Left ventricle myocardium inferior (tissue), 1 donor: ENCODE data around the gene MVP. TPM values are rescaled to one million over a fixed set of nuclear protein-coding genes. Genes with fewer than 3 reads are reported as not detected.
"Not testable (repeated sequence)": the region's sequence is repeated elsewhere in the genome, so short reads cannot be mapped to it uniquely, and the experiment has no call there.

Source experiments
- DNase-seq: peaks from one replicate; pipeline ENCODE4 v3.0.0-alpha.2; 2020
- H3K27ac ChIP-seq: fragments of 200-600 bp; replicated peaks from 2 replicates; pipeline ENCODE4 v1.8.0; 2021
- H3K27me3 ChIP-seq: fragments of 200-600 bp; 2 replicates; pipeline ENCODE4 v1.8.0; 2021; ENCODE audit warnings: low read depth
- H3K36me3 ChIP-seq: fragments of 200-600 bp; 2 replicates; pipeline ENCODE4 v1.8.0; 2021
- H3K4me1 ChIP-seq: fragments of 200-600 bp; 2 replicates; pipeline ENCODE4 v1.8.0; 2021
- H3K4me3 ChIP-seq: fragments of 200-600 bp; 2 replicates; pipeline ENCODE4 v1.8.0; 2021; ENCODE audit warnings: mild to moderate bottlenecking, moderate library complexity
- H3K9me3 ChIP-seq: fragments of 200-600 bp; replicated peaks from 2 replicates; pipeline ENCODE4 v1.8.0; 2021
- CTCF ChIP-seq: fragments of 200-600 bp; IDR thresholded peaks from 2 replicates; pipeline ENCODE4 v1.8.0; 2021; ENCODE audit warnings: antibody characterized with exemption, mild to moderate bottlenecking, borderline replicate concordance
- intact Hi-C: fragments of 100-400 bp; cut with micrococcal nuclease; formaldehyde crosslinking; loops from one replicate; pipeline ENCODE4 v1.11.0; 2022
- long read RNA-seq: library from polyadenylated mRNA; unstranded; transcript quantifications from one replicate; pipeline ENCODE4 v2.0.0, GENCODE V29; 2021
- total RNA-seq: library from RNA; stranded (reverse); fragmentation: NEBNext Ultra II Directional; extraction: Animal tissue kit (Norgen Biotek cat#: 25700); gene quantifications from one replicate; pipeline ENCODE4 v1.2.1, GENCODE V29; 2021
- donor health status: DM: no; HTN: yes; CAD: no; lungs with severe emphysema.

MVP gene
- 38.6 TPM for total RNA-seq
- long read RNA-seq, transcript MVP-202 (15 exons, 2,925 nt), result minor isoform, 15 of 113 reads
- long read RNA-seq, transcript MVP-201 (15 exons, 2,870 nt), result major isoform, 54 of 113 reads
- long read RNA-seq, partial matches to known transcripts, result 33 of 113 reads
- long read RNA-seq, other reads (novel, unspliced or antisense), result 11 of 113 reads

GRCh38 chr16:29820271-29820701, at the start of gene MVP:
Gene MVP, plus strand, starts transcription at chr16:29820462. Its CDS starts 10,088 bp downstream, at chr16:29830550.
- Histone ChIP-seq H3K9me3 (no peaks in the 10 kb centered on the region), H3K27me3 (no peaks in the 10 kb centered on the region), H3K4me3 (peak within 1 kb of the TSS; percentile 81), H3K4me1 (peaks cover 87% of the 10 kb centered on the region), H3K27ac (peak within 1 kb of the TSS; percentile 87), H3K36me3 (peaks cover 22% of the 10 kb centered on the region)
- intact Hi-C loops, result no loop called here
- peak; percentile 67 for DNase-seq
- TF ChIP-seq CTCF, result no peak

GRCh38 chr16:29772330-29772729, 47.9 kb upstream of the MVP start:
- H3K27me3 ChIP-seq, H3K4me3 ChIP-seq, DNase-seq, H3K9me3 ChIP-seq, H3K36me3 ChIP-seq, H3K27ac ChIP-seq, H3K4me1 ChIP-seq, intact Hi-C loops: not testable (repeated sequence)

DNA sequence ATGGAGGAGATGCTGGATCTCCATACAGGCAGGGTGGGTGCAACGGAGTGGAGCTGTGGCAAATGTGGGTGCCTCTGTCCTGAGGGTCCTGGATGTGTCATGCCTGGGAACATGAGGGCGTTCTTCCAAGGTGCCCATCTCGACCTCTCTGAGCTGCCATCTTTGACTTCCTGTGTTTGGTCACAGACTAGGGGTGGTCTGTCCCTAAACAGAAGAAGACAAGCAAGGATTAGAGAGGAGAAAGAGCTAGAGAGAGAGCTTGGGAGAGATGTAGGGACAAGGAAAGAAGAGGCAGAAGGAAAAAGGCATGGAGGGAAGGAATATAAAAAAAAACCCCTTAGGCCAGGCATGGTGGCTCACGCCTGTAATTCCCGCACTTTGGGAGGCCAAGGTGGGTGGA, 45.5 kb upstream of the MVP start:
- no peak for TF ChIP-seq CTCF
- no peaks in the 10 kb centered on the region for H3K9me3 ChIP-seq
- no peaks in the 10 kb centered on the region for H3K36me3 ChIP-seq
- H3K27me3 ChIP-seq, result peaks cover 22% of the 10 kb centered on the region
- no peak overlapping the region for H3K27ac ChIP-seq
- no peak for DNase-seq
- intact Hi-C loops, result no loop called here
- no peaks in the 10 kb centered on the region for H3K4me1 ChIP-seq
- no peak overlapping the region for H3K4me3 ChIP-seq

- no peak overlapping the region for H3K4me3 ChIP-seq
- H3K27me3 ChIP-seq, result peaks cover 28% of the 10 kb centered on the region
- H3K9me3 ChIP-seq, result no peaks in the 10 kb centered on the region
- no peaks in the 10 kb centered on the region for H3K4me1 ChIP-seq
- H3K36me3 ChIP-seq, result no peaks in the 10 kb centered on the region
- H3K27ac ChIP-seq, result no peak overlapping the region
- intact Hi-C loops, result no loop called here
- no peak for TF ChIP-seq CTCF
- no peak for DNase-seq
These were observed 44.4 kb upstream of the MVP start for GRCh38 chr16:29775742-29776408.

GRCh38 chr16:29777576-29778350, 42.5 kb upstream of the MVP start, which contains the start of gene ZG16:
Gene ZG16, plus strand, starts transcription at chr16:29778256. Its CDS starts 1,011 bp downstream, at chr16:29779267.
- no peak for DNase-seq
- Histone ChIP-seq H3K27ac (no peak within 1 kb of the TSS), H3K4me3 (no peak within 1 kb of the TSS), H3K27me3 (peaks cover 28% of the 10 kb centered on the region), H3K36me3 (no peaks in the 10 kb centered on the region), H3K4me1 (no peaks in the 10 kb centered on the region), H3K9me3 (no peaks in the 10 kb centered on the region)
- TF ChIP-seq CTCF, result no peak
- intact Hi-C loops, result no loop called here
